ENCODE measurements around the gene PLCH2.

- no peak for TF ChIP-seq GABPB1 (CRISPR knock-in tag; IDR thresholded peaks at IDR 0.05)
- TF ChIP-seq NFATC3 (CRISPR knock-in tag; IDR thresholded peaks at IDR 0.05), result no peak
- TF ChIP-seq EP300 (IDR thresholded peaks at IDR 0.05; ENCODE audit: low read depth in 2 of 2, low read length in 2 of 2), result no peak
- no peak for TF ChIP-seq EP300 (CRISPR knock-in tag; IDR thresholded peaks at IDR 0.05; ENCODE audit: borderline replicate concordance)
- no peak for TF ChIP-seq ZNF724P (CRISPR knock-in tag; IDR thresholded peaks at IDR 0.05; ENCODE audit: borderline replicate concordance)
These were observed 36.9 kb downstream of the PLCH2 start for GRCh38 chr1:2512862-2513421.

Measured in HepG2 (cell line).